ENCODE results near the gene ZNF750.

DNA sequence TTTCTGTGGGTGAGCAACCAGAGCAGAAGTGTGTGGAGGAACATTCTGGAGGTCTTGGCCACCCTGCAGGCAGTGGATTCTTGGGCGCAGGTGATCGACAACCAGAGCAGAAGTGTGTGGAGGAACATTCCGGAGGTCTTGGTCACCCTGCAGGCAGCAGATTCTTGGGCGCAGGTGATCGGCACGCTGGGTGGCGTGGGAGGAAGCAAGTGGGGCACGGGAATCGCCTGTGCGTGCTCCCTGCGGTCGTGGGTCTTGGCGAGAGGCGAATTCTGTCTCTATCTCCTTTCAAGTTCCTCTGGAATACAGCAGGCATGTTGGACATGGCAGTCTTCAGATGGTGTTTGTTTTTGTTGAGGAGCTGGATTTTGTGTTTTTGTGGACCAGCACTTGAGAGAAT, 30.7 kb upstream of the ZNF750 start:
- TF ChIP-seq, protein P1, sequence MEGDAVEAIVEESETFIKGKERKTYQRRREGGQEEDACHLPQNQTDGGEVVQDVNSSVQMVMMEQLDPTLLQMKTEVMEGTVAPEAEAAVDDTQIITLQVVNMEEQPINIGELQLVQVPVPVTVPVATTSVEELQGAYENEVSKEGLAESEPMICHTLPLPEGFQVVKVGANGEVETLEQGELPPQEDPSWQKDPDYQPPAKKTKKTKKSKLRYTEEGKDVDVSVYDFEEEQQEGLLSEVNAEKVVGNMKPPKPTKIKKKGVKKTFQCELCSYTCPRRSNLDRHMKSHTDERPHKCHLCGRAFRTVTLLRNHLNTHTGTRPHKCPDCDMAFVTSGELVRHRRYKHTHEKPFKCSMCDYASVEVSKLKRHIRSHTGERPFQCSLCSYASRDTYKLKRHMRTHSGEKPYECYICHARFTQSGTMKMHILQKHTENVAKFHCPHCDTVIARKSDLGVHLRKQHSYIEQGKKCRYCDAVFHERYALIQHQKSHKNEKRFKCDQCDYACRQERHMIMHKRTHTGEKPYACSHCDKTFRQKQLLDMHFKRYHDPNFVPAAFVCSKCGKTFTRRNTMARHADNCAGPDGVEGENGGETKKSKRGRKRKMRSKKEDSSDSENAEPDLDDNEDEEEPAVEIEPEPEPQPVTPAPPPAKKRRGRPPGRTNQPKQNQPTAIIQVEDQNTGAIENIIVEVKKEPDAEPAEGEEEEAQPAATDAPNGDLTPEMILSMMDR (IDR thresholded peaks at IDR 0.05) = no peak
- no peak for TF ChIP-seq POLR2A (IDR thresholded peaks at IDR 0.05)
- no peak for TF ChIP-seq EP300 (IDR thresholded peaks at IDR 0.05)
- no peak for TF ChIP-seq POLR2AphosphoS5 (IDR thresholded peaks at IDR 0.05)

Data from suprapubic skin (tissue), 4 donors.